D721Med (cell line): ENCODE measurements around the gene CCR3.

ENCODE experiments used
- DNase-seq: peaks from one replicate; pipeline ENCODE4 v3.0.0; 2011; ENCODE audit warnings: low spot score; ENCODE audit not compliant: insufficient read length
- FAIRE-seq: peaks from 2 replicates; lab custom pipeline; 2011; peaks lifted over from hg19 to GRCh38; lab: Jason Lieb, UNC
- TF ChIP-seq, protein P1 (sequence below): IDR thresholded peaks from 2 replicates; pipeline ENCODE4 v1.5.1; 2012; ENCODE audit warnings: mild to moderate bottlenecking, control low read depth; ENCODE audit not compliant: insufficient read depth; ENCODE audit errors: missing control alignments

The CCR3 gene

DNA sequence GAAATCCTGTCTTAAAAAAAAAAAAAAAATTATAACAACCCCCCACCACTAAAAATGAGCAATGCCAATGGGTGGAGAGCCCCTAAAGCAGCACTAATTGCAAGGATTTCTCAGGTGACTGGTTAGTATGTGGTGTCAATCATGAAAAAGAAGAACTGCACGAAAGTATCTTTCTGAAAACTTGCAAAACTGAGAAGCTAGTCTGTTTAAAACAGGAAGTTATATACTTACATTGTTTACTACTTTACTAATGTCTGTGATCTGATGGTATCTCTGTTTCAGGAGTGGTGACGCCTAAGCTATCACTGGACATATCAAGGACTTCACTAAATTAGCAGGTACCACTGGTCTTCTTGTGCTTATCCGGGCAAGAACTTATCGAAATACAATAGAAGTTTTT is at the start of gene CCR3:
TSS of gene CCR3 (plus strand) at position 341 of the 400 bp plus-strand sequence. CDS start 22,699 bp downstream, outside the sequence.
- no peak for DNase-seq
- no peak for FAIRE-seq
- TF ChIP-seq, protein P1, sequence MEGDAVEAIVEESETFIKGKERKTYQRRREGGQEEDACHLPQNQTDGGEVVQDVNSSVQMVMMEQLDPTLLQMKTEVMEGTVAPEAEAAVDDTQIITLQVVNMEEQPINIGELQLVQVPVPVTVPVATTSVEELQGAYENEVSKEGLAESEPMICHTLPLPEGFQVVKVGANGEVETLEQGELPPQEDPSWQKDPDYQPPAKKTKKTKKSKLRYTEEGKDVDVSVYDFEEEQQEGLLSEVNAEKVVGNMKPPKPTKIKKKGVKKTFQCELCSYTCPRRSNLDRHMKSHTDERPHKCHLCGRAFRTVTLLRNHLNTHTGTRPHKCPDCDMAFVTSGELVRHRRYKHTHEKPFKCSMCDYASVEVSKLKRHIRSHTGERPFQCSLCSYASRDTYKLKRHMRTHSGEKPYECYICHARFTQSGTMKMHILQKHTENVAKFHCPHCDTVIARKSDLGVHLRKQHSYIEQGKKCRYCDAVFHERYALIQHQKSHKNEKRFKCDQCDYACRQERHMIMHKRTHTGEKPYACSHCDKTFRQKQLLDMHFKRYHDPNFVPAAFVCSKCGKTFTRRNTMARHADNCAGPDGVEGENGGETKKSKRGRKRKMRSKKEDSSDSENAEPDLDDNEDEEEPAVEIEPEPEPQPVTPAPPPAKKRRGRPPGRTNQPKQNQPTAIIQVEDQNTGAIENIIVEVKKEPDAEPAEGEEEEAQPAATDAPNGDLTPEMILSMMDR = no peak

DNA sequence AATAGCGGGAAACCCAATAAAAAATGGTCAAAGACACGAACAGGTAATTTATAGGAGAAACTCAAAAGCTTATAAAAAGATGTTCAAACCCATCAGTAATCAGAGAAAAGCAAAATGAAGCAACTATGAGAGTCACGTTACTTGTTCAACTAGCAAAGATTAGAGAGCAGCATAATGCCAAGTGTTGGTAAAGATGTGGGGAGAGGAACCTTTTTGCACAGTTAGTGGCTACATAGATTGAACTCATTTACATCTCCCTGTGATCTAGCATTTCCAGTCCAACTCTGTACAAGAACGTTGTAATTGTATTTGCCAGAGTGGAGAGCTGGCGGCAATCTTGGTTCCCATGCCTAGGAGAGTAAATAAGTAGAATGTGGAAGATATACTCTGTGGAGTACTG is 49.3 kb upstream of the CCR3 start:
- TF ChIP-seq, protein P1 = no peak
- DNase-seq = no peak
- no peak for FAIRE-seq

DNA sequence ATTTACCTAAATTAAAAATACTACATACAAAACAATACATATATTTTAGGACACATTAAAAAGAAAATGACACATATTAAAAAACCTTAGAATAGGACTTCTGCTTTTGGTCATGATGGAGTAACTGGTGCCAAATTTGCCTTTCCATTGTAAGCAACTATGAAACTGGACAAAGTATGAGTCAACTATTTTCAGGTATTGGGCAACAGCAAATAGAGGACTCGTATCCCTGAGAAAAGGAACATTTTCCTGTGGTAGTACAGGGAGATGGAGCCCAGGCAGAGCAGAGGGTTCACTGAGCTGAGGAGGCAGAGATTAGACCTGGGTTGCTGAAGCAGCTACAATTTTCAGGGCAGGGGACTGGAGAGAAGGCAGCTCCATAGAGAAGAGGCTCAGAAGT is 48.8 kb upstream of the CCR3 start:
- no peak for FAIRE-seq
- no peak for DNase-seq
- TF ChIP-seq, protein P1 = no peak

DNA sequence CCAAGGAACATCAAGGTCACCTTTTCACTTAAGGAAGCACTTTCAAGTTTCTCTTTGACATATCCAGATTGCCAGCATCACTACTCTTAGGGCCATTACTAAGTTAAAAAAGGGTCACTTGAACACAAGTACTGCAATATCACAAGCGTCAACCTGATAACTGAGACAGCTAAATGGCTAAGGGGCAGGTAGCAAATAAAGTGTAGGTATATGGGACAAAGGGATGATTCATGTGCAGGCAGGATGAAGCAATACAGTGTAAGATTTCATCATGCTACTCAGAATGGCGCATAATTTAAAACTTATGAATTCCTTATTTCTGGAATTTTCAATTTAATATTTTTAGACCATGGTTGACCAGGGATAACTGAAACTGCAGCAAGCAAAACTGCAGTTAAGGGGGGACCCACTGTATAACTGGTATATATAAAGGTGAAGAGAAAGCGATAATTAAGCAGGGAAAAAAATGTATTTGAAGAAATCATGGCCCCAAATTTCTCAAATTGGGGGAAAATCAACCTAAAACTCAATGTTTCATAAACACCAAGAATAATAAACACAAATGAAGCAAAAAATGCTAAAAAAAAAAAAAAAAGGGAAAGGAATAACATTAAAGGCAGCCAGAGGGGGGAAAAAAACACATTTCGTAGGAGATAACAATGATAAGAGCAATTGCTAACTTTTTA is 47.2 kb upstream of the CCR3 start:
- DNase-seq = no peak
- FAIRE-seq = no peak
- TF ChIP-seq, protein P1 = no peak

DNA sequence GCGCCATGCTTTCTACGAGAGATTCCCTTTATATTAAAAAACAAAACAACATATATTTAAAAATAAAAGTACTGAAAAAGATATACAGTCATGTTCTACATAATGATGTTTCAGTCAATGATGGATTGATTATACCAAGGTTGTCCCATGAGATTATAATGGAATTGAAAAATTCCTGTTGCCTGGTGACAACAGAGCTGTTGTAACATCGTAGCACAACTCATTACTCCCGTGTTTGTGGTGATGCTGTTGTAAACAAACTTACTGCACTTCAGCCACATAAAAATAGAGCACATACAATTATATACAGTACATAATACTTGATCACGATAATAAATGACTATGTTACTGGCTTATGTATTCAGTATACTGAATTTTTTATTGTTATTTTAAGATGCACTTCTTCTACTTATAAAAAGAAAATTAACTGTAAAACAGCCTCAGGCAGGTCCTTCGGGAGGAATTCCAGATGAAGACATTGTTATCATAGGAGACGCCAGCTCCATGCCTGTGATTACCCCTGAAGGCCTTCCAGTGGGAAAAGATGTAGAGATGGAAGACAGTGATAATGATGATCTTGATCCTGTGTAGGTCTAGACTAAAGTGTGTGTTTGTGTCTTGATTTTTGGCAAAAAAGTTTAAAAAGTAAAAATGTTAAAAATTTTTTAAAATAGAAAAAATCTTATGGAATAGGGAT is 45.9 kb upstream of the CCR3 start:
- no peak for FAIRE-seq
- TF ChIP-seq, protein P1 = no peak

DNA sequence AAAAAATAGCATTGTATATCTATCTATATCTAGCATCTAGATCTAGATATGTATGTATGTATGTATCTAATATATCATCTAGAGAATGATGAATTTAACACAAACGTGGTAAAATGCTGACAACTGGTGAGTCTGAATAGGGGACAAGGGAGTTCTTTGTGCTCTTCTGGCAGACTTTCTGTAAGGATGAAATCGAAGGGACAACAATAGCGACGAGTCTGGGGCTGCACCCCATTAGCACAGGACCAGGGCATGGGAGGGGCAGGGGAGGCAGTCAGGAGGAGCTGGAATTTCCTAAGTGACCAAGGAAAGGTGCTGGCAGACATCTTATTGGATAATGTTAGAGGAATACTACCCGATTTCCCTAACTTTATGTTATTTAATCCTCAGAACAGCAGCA is 42.0 kb upstream of the CCR3 start:
- FAIRE-seq = no peak
- TF ChIP-seq, protein P1 = no peak
- no peak for DNase-seq

More for the DNA sequence above, 45.9 kb upstream of the CCR3 start:
- no peak for DNase-seq

DNA sequence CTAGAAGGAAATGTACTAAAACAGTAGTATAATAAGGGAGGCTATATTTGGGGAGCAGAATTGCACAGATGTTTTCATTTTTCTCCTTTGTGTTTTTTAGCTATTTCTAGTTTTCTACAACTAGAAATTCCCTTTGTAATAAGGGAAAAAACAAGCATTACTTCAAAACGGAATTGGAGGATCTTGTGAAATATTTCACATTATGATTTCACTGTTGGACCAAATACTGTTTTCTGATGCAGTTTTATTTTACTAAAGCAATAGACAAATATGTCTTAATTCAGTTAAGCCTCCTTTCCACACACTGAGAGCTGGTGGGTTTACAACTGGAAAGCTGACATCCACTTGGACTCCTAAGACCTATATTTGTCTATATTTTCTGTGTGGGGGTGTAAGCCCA is 41.5 kb upstream of the CCR3 start:
- FAIRE-seq (no peak), DNase-seq (no peak)
- TF ChIP-seq, protein P1 = no peak
